NT2/D1 (cell line): Measurements from ENCODE around the gene RNF130.

Source experiments
- YY1 ChIP-seq: IDR thresholded peaks from 2 replicates; pipeline ENCODE4 v1.6.1; 2011; ENCODE audit not compliant: insufficient read length, insufficient read depth
- ZNF274 ChIP-seq: IDR thresholded peaks from 2 replicates; pipeline ENCODE4 v1.6.1; 2011; ENCODE audit warnings: mild to moderate bottlenecking, low read depth, low read length

DNA sequence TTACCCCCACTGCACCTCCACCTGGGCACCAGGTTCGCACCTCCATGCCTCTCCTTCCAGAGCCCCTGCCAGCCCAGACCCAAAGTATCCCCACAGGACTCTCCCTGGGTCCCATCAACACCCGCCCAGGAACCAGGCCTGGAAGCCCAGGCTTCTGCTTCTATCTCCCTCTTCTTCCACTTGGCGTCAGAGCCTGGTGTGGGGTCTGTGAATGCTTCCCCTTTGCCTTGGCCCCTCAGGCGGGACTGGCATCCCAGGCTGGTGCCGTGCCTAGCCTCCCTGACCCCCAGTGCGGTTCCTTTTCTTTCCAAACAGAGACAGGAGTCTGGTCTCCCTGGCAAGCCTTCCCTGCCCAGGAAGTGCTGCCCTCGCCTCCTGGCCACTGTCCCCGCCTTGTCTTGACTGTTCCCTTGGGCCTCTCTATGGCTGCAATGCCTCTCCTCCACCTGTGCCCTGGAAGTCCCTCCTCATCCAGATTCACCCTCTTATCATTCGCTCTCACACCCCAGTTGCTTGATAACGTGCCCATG is 156.1 kb downstream of the RNF130 start:
- TF ChIP-seq YY1 (no peak), ZNF274 (no peak)
